GM08714 (cell line): ENCODE results near the gene GLIPR1L2.
A peak's percentile ranks its signal among the peaks of the same experiment; 100 is the strongest.

Source experiments
- H3K4me3 ChIP-seq: fragments of 200-500 bp; sonication (Bioruptor generic); 2 replicates; pipeline ENCODE4 v1.5.1; 2014; ENCODE audit warnings: mild to moderate bottlenecking, low read length, inconsistent platforms
- ZNF274 ChIP-seq: IDR thresholded peaks from 2 replicates; pipeline ENCODE4 v1.6.1; 2012; ENCODE audit warnings: mild to moderate bottlenecking, low read depth, low read length

Gene GLIPR1L2

GRCh38 chr12:75478116-75478794 is 87.4 kb downstream of the GLIPR1L2 start:
- TF ChIP-seq ZNF274 = no peak
- no peak overlapping the region for H3K4me3 ChIP-seq

GRCh38 chr12:75479963-75480461 is 89.1 kb downstream of the GLIPR1L2 start:
- TF ChIP-seq ZNF274 = no peak
- H3K4me3 ChIP-seq = peak overlapping the region; percentile 72; the same call in 1 of the 2 replicates

GRCh38 chr12:75480469-75480949 is 89.6 kb downstream of the GLIPR1L2 start, which contains the start of gene GLIPR1:
TSS of gene GLIPR1 (plus strand) at chr12:75480755. CDS start at chr12:75480881, 126 bp downstream.
- peak within 1 kb of the TSS; percentile 72 for H3K4me3 ChIP-seq
- TF ChIP-seq ZNF274 = no peak

- no peak for TF ChIP-seq ZNF274
- H3K4me3 ChIP-seq = peak overlapping the region; percentile 72
Observed at GRCh38 chr12:75481013-75481705, 90.3 kb downstream of the GLIPR1L2 start.

- peak overlapping the region; percentile 72 for H3K4me3 ChIP-seq
- no peak for TF ChIP-seq ZNF274
Observed at GRCh38 chr12:75481774-75482173, 90.9 kb downstream of the GLIPR1L2 start.
